Tibial nerve (tissue), 4 donors: ENCODE measurements around the gene NOTCH4. TPM values are rescaled to one million over a fixed set of nuclear protein-coding genes. Genes with fewer than 3 reads are reported as not detected.
A peak's percentile ranks its signal among the peaks of the same experiment; 100 is the strongest.
"Not testable (repeated sequence)": the region's sequence is repeated elsewhere in the genome, so short reads cannot be mapped to it uniquely, and the experiment has no call there.

Source experiments
- DNase-seq, 2 donors: peaks; one replicate each; pipeline ENCODE4 v3.0.0-alpha.2; 2019; ENCODE audit warnings: low spot score in 2 of 2
- H3K27ac ChIP-seq, 4 donors: fragments of 200-600 bp; sonication (generic) in 3 of 4; one replicate each; pipeline ENCODE4 v1.5.1; 2017 to 2019; ENCODE audit warnings: mild to moderate bottlenecking in 1 of 4
- H3K27me3 ChIP-seq, 2 donors: fragments of 200-600 bp; sonication (generic) in 1 of 2; one replicate each; pipeline versions ENCODE4 v1.5.1 to v1.6.0; 2017 to 2019
- H3K36me3 ChIP-seq, 3 donors: fragments of 200-600 bp; sonication (generic); one replicate each; pipeline ENCODE4 v1.5.1; 2018 to 2019
- H3K4me1 ChIP-seq, 4 donors: fragments of 200-600 bp; sonication (generic) in 3 of 4; one replicate each; pipeline ENCODE4 v1.5.1; 2017 to 2019
- H3K4me3 ChIP-seq, 4 donors: fragments of 200-600 bp; sonication (generic) in 3 of 4; one replicate each; pipeline ENCODE4 v1.5.1; 2017 to 2019; ENCODE audit warnings: mild to moderate bottlenecking in 1 of 4, moderate library complexity in 1 of 4
- H3K9me3 ChIP-seq, 4 donors: fragments of 200-600 bp; sonication (generic) in 3 of 4; one replicate each; pipeline ENCODE4 v1.5.1; 2017 to 2019
- CTCF ChIP-seq, 5 experiments: fragments of 200-600 bp in 3 of 5; fragments of 450-650 bp in 2 of 5; sonication (generic) in 3 of 5; IDR thresholded peaks; one replicate each; pipeline ENCODE4 v1.5.1; 2016 to 2019; ENCODE audit warnings: antibody characterized with exemption in 5 of 5, mild to moderate bottlenecking in 3 of 5, moderate library complexity in 2 of 5
- EP300 ChIP-seq, 2 donors: sonication (generic); formaldehyde crosslinking; IDR thresholded peaks; one replicate each; pipeline ENCODE4 v1.6.1; 2017; ENCODE audit warnings: antibody characterized with exemption in 2 of 2, mild to moderate bottlenecking in 1 of 2
- POLR2A ChIP-seq, 2 donors: fragments of 450-650 bp; IDR thresholded peaks; one replicate each; pipeline ENCODE4 v1.6.1; 2017; ENCODE audit warnings: antibody characterized with exemption in 2 of 2, mild to moderate bottlenecking in 2 of 2, moderate library complexity in 2 of 2
- WGBS, 2 donors: methylation state at CpG; one replicate each; pipeline ENCODE4 v1.1.5; 2018; 5-methylcytosine and 5-hydroxymethylcytosine counted together
- total RNA-seq, 4 donors: library from RNA; depleted of rRNA; stranded (reverse); fragments of >200 nt; gene quantifications; one replicate each; pipeline ENCODE4 v1.1.0, GENCODE V29; 2016

Gene NOTCH4
- total RNA-seq, 4 donors from 2014 or later, result 22.4 to 50.2 (median 31.9) TPM

GRCh38 chr6:32190054-32190851 is 33.6 kb downstream of the NOTCH4 start, which contains the start of gene PBX2:
PBX2 (minus strand) TSS chr6:32190202; CDS start chr6:32189915, 287 bp downstream.
- H3K4me1 ChIP-seq, result peaks cover 0 to 88% (median 63%) of the 10 kb centered on the region in 4 donors
- no peaks in the 10 kb centered on the region for H3K9me3 ChIP-seq
- H3K27ac ChIP-seq, result peak within 1 kb of the TSS; percentile 97 to 100 (median 99)
- no peaks in the 10 kb centered on the region for H3K27me3 ChIP-seq
- H3K36me3 ChIP-seq, result peaks cover 0 to 20% (median 6%) of the 10 kb centered on the region in 3 donors
- peak within 1 kb of the TSS; percentile 60 to 89 (median 75) for H3K4me3 ChIP-seq
- TF ChIP-seq CTCF (IDR thresholded peaks at IDR 0.05) (peak in 1 of 5 experiments; percentile 25), EP300 (IDR thresholded peaks at IDR 0.05) (peak; percentile 19 to 96), POLR2A (IDR thresholded peaks at IDR 0.05) (peak; percentile 67 to 95)
- peak; percentile 92 to 97 for DNase-seq
- 1 to 2% methylated on average over 15 to 22 of the region's 23 CpGs for WGBS, 2 donors

GRCh38 chr6:32189742-32190053 is 34.2 kb downstream of the NOTCH4 start:
- 0 to 14% methylated on average over 1 to 6 of the region's 23 CpGs for WGBS, 2 donors
- peaks cover 0 to 87% (median 59%) of the 10 kb centered on the region in 4 donors for H3K4me1 ChIP-seq
- DNase-seq, result no peak
- peak overlapping the region; percentile 60 to 89 (median 75) for H3K4me3 ChIP-seq
- H3K27ac ChIP-seq, result peak overlapping the region; percentile 97 to 100 (median 99)
- H3K36me3 ChIP-seq, result peaks cover 0 to 20% (median 6%) of the 10 kb centered on the region in 3 donors
- no peaks in the 10 kb centered on the region for H3K27me3 ChIP-seq
- H3K9me3 ChIP-seq, result no peaks in the 10 kb centered on the region
- TF ChIP-seq EP300 (IDR thresholded peaks at IDR 0.05), result no peak
- no peak for TF ChIP-seq CTCF (IDR thresholded peaks at IDR 0.05)
- TF ChIP-seq POLR2A (IDR thresholded peaks at IDR 0.05), result no peak

GRCh38 chr6:32189069-32189741 is 34.7 kb downstream of the NOTCH4 start:
- no peak for DNase-seq
- Histone ChIP-seq H3K9me3 (no peaks in the 10 kb centered on the region), H3K4me1 (peaks cover 0 to 87% (median 54%) of the 10 kb centered on the region in 4 donors), H3K27ac (peak overlapping the region; percentile 97 to 100 (median 99)), H3K36me3 (peaks cover 0 to 22% (median 6%) of the 10 kb centered on the region in 3 donors), H3K4me3 (peak overlapping the region; percentile 60 to 89 (median 75)), H3K27me3 (no peaks in the 10 kb centered on the region)
- WGBS, 2 donors, result 2% methylated on average over 10 of the region's 10 CpGs
- TF ChIP-seq EP300 (IDR thresholded peaks at IDR 0.05) (no peak), CTCF (IDR thresholded peaks at IDR 0.05) (no peak), POLR2A (IDR thresholded peaks at IDR 0.05) (no peak)

GRCh38 chr6:32188381-32189068 is 35.3 kb downstream of the NOTCH4 start:
- peak in 1 of 2 donors; percentile 55 for DNase-seq
- Histone ChIP-seq H3K9me3 (no peaks in the 10 kb centered on the region), H3K27me3 (no peaks in the 10 kb centered on the region), H3K36me3 (peaks cover 0 to 29% (median 8%) of the 10 kb centered on the region in 3 donors), H3K27ac (peak overlapping the region; percentile 97 to 100 (median 99)), H3K4me3 (peak overlapping the region; percentile 60 to 89 (median 75)), H3K4me1 (peaks cover 0 to 86% (median 50%) of the 10 kb centered on the region in 4 donors)
- WGBS, 2 donors, result 2 to 14% methylated on average over 9 to 12 of the region's 13 CpGs
- TF ChIP-seq EP300 (IDR thresholded peaks at IDR 0.05) (peak in 1 of 2 donors; percentile 64), POLR2A (IDR thresholded peaks at IDR 0.05) (peak in 1 of 2 donors; percentile 34), CTCF (IDR thresholded peaks at IDR 0.05) (no peak)

- not testable (repeated sequence) for H3K9me3 ChIP-seq, DNase-seq, H3K27me3 ChIP-seq
- WGBS, 2 donors, result 63 to 66% methylated on average over 14 to 18 of the region's 18 CpGs
- Histone ChIP-seq H3K36me3 (peaks cover 0 to 35% (median 15%) of the 10 kb centered on the region in 3 donors), H3K4me3 (peak overlapping the region in 3 of 4 donors; percentile 60 to 89 (median 79)), H3K4me1 (peaks cover 0 to 79% (median 45%) of the 10 kb centered on the region in 4 donors), H3K27ac (peak overlapping the region; percentile 97 to 100 (median 99))
Measured at GRCh38 chr6:32187725-32188380, 36.0 kb downstream of the NOTCH4 start.
